HepG2 (cell line): ENCODE data around the gene NOXA1. TPM values are rescaled to one million over a fixed set of nuclear protein-coding genes. Genes with fewer than 3 reads are reported as not detected.

Source experiments
- ATAC-seq: fragments of 200-7000 bp; cut with Tn5 transposase; 3 replicates; pipeline ENCODE4 v1.9.1; 2020; ENCODE audit warnings: mild to moderate bottlenecking, moderate library complexity
- BruUV-seq: library from RNA; stranded (reverse); fragments of 400-500 nt; replicated peaks from 2 replicates; lab custom pipeline; 2021; lab: Mats Ljungman, UMichigan
- CTCF ChIA-PET: fragments of 300-600 bp; formaldehyde crosslinking; extraction: SDS; loops from one replicate; lab custom pipeline; 2021; ENCODE audit warnings: low total read pairs, inconsistent platforms, low intra/inter-chr PET ratio; lab: Yijun Ruan, JAX
- POLR2A ChIA-PET: fragments of 350-600 bp; sonication (Branson Sonifier 250); formaldehyde crosslinking; loops from one replicate; lab custom pipeline; 2020; ENCODE audit warnings: antibody characterized with exemption, inconsistent platforms; lab: Yijun Ruan, JAX
- DNase-seq: peaks from one replicate; pipeline ENCODE4 v3.0.0-alpha.2; 2015; ENCODE audit warnings: low spot score
- FAIRE-seq: peaks from 3 replicates; lab custom pipeline; 2011; peaks lifted over from hg19 to GRCh38; lab: Jason Lieb, UNC
- H2AFZ ChIP-seq: one replicate; pipeline ENCODE4 v1.6.1; 2011; ENCODE audit warnings: low read length, inconsistent platforms
- H3K27ac ChIP-seq: fragments of 300-600 bp; 3 replicates; pipeline ENCODE4 v1.8.0; 2011; ENCODE audit warnings: mixed run types, mild to moderate bottlenecking, mixed read lengths, low read length, inconsistent platforms; ENCODE audit not compliant: insufficient read depth; ENCODE audit errors: extremely low read length
- H3K27me3 ChIP-seq, 2 experiments: fragments of 200-600 bp in 1 of 2; 2 replicates in 1 of 2; 3 replicates in 1 of 2; pipeline versions ENCODE4 v1.6.0 to v1.8.0; 2011; ENCODE audit warnings: low read length in 2 of 2, mild to moderate bottlenecking in 2 of 2, moderate library complexity in 2 of 2, inconsistent platforms in 1 of 2; ENCODE audit not compliant: insufficient read depth in 2 of 2, control insufficient read depth in 1 of 2
- H3K36me3 ChIP-seq, 2 experiments: fragments of 200-600 bp in 1 of 2; replicated peaks in 1 of 2; 2 replicates in 1 of 2; 3 replicates in 1 of 2; pipeline versions ENCODE4 v1.5.1 to v1.8.0; 2011; ENCODE audit warnings: low read length in 2 of 2, inconsistent platforms in 1 of 2; ENCODE audit not compliant: insufficient read depth in 2 of 2, control insufficient read depth in 1 of 2
- H3K4me1 ChIP-seq: 2 replicates; pipeline ENCODE4 v1.5.1; 2012; ENCODE audit warnings: low read length, inconsistent platforms; ENCODE audit not compliant: insufficient read depth
- H3K4me2 ChIP-seq: 2 replicates; pipeline ENCODE4 v1.6.0; 2011; ENCODE audit warnings: low read depth, low read length, inconsistent platforms
- H3K4me3 ChIP-seq, 3 experiments: fragments of 200-600 bp in 1 of 3; sonication (generic), shearing (Covaris generic) in 1 of 3; replicated peaks in 1 of 3; 2 replicates each; pipeline ENCODE4 v1.5.1; 2011 to 2016; ENCODE audit warnings: low read length in 3 of 3, inconsistent platforms in 2 of 3, low read depth in 2 of 3, mild to moderate bottlenecking in 2 of 3, control low read depth in 1 of 3, mixed read lengths in 1 of 3; ENCODE audit not compliant: insufficient read depth in 1 of 3
- H3K79me2 ChIP-seq: one replicate; pipeline ENCODE4 v1.6.1; 2011; ENCODE audit warnings: low read length, inconsistent platforms; ENCODE audit not compliant: insufficient read depth
- H3K9ac ChIP-seq: 2 replicates; pipeline ENCODE4 v1.6.0; 2011; ENCODE audit warnings: mild to moderate bottlenecking, low read depth, low read length, inconsistent platforms; ENCODE audit not compliant: insufficient read depth
- H3K9me3 ChIP-seq: 2 replicates; pipeline ENCODE4 v1.5.1; 2012; ENCODE audit warnings: mild to moderate bottlenecking, low read length
- H4K20me1 ChIP-seq: 2 replicates; pipeline ENCODE4 v1.6.0; 2011; ENCODE audit warnings: inconsistent platforms, mild to moderate bottlenecking, low read length, moderate library complexity; ENCODE audit not compliant: insufficient read depth
- ETV5 ChIP-seq: IDR thresholded peaks from 2 replicates; pipeline ENCODE4 v1.6.1; 2018; ENCODE audit warnings: missing biosample characterization, missing genetic modification reagents, inconsistent platforms, borderline replicate concordance
- FOXP4 ChIP-seq: sonication (generic); formaldehyde crosslinking; IDR thresholded peaks from 2 replicates; pipeline ENCODE4 v1.4.0; 2020; ENCODE audit warnings: missing genetic modification reagents
- ISL2 ChIP-seq: sonication (generic); formaldehyde crosslinking; IDR thresholded peaks from 2 replicates; pipeline ENCODE4 v1.5.0; 2020; ENCODE audit warnings: missing genetic modification reagents
- KMT2A ChIP-seq: sonication (generic); formaldehyde crosslinking; IDR thresholded peaks from 2 replicates; pipeline ENCODE4 v1.4.0; 2020; ENCODE audit warnings: missing genetic modification reagents
- PRDM10 ChIP-seq: sonication (generic); formaldehyde crosslinking; IDR thresholded peaks from 2 replicates; pipeline ENCODE4 v1.4.0; 2020; ENCODE audit warnings: low read depth, missing genetic modification reagents
- RARG ChIP-seq: sonication (generic); formaldehyde crosslinking; IDR thresholded peaks from 2 replicates; pipeline ENCODE4 v1.4.0; 2020; ENCODE audit warnings: low read depth, mild to moderate bottlenecking, missing genetic modification reagents
- ZBTB33 ChIP-seq: sonication (generic); formaldehyde crosslinking; IDR thresholded peaks from 2 replicates; pipeline ENCODE4 v1.4.0; 2020; ENCODE audit warnings: missing genetic modification reagents
- ZBTB39 ChIP-seq: sonication (generic); formaldehyde crosslinking; IDR thresholded peaks from 2 replicates; pipeline ENCODE4 v1.5.0; 2020; ENCODE audit warnings: missing genetic modification reagents
- ZNF30 ChIP-seq: sonication (generic); formaldehyde crosslinking; IDR thresholded peaks from 2 replicates; pipeline ENCODE4 v1.5.0; 2020; ENCODE audit warnings: mild to moderate bottlenecking, missing genetic modification reagents
- ZNF362 ChIP-seq: sonication (generic); formaldehyde crosslinking; IDR thresholded peaks from 2 replicates; pipeline ENCODE4 v1.4.0; 2020; ENCODE audit warnings: missing genetic modification reagents, mild to moderate bottlenecking, borderline replicate concordance
- ZNF749 ChIP-seq: sonication (generic); formaldehyde crosslinking; IDR thresholded peaks from 2 replicates; pipeline ENCODE4 v1.8.0; 2022; ENCODE audit warnings: mild to moderate bottlenecking, missing genetic modification reagents, moderate library complexity, borderline replicate concordance
- ZNF792 ChIP-seq: IDR thresholded peaks from 2 replicates; pipeline ENCODE4 v1.6.1; 2016
- WGBS: methylation state at CpG from one replicate; pipeline ENCODE4 v1.1.6; 2017; ENCODE audit warnings: low lambda C conversion rate; 5-methylcytosine and 5-hydroxymethylcytosine counted together
- in situ Hi-C: cut with HindIII; loops from 2 replicates; pipeline ENCODE4 v1.10.0; 2017; ENCODE audit warnings: low pct_unique_long_range_greater_than_20kb; ENCODE audit not compliant: extremely low pct_ligation_motif_present
- intact Hi-C: fragments of 100-400 bp; cut with micrococcal nuclease; formaldehyde crosslinking; loops from one replicate; pipeline ENCODE4 v1.10.0; 2022; ENCODE audit not compliant: unreplicated experiment
- polyA plus RNA-seq, 8 experiments: library from polyadenylated mRNA; depleted of rRNA in 3 of 8; stranded (reverse) in 7 of 8; unstranded in 1 of 8; fragments of >200 nt; fragmentation: Illumina TruSeq in 4 of 8; extraction: Trizol in 4 of 8; gene quantifications; 2 replicates each; pipeline versions ENCODE4 v1.2.1 to v1.2.3, GENCODE V29; 2011 to 2016; ENCODE audit warnings: low read depth in 4 of 8, missing spikeins in 1 of 8, mixed read lengths in 1 of 8; ENCODE audit not compliant: insufficient read depth in 1 of 8
- total RNA-seq, 5 experiments: library from RNA; depleted of rRNA; stranded (reverse); fragments of >200 nt; fragmentation: Illumina TruSeq; extraction: Trizol; gene quantifications; 2 replicates each; pipeline ENCODE4 v1.2.3, GENCODE V29; 2016; ENCODE audit warnings: low read depth in 1 of 5

Gene NOXA1
- total and polyA plus RNA-seq, 2 of the 13 experiments (the other 11 are each of a cell fraction or from before 2014, with no cell fraction given) = 0.78 to 1.2 TPM

- in situ Hi-C loops (no loop called here), intact Hi-C loops (no loop called here)
- no peak overlapping the region for H2AFZ ChIP-seq
- no peaks in the 10 kb centered on the region; a peak in 1 of 5 replicates for H3K27me3 ChIP-seq
- BruUV-seq = no TSS peak
- DNase-seq (no peak), FAIRE-seq (no peak), ATAC-seq (no peak)
- no peak overlapping the region for H3K4me2 ChIP-seq
- peaks cover 75% of the 10 kb centered on the region for H3K4me1 ChIP-seq
- ChIA-PET CTCF (no interaction called here), POLR2A (no interaction called here)
- 96% methylated on average over 37 of the region's 52 CpGs for WGBS
- peaks cover 9% of the 10 kb centered on the region; the same call in 1 of the 2 replicates for H4K20me1 ChIP-seq
- H3K27ac ChIP-seq = no peak overlapping the region
- no peaks in the 10 kb centered on the region for H3K9me3 ChIP-seq
- H3K4me3 ChIP-seq = no peak overlapping the region
- no peak overlapping the region for H3K9ac ChIP-seq
- H3K36me3 ChIP-seq = peaks cover 2 to 7% of the 10 kb centered on the region in 2 experiments; a peak in 3 of 5 replicates
- H3K79me2 ChIP-seq = peaks cover 20% of the 10 kb centered on the region
- TF ChIP-seq RARG (CRISPR knock-in tag) = no peak
- peak; percentile 10; the same call in 1 of the 2 replicates for TF ChIP-seq ZBTB39 (CRISPR knock-in tag)
- TF ChIP-seq ZNF30 (CRISPR knock-in tag) = no peak
- no peak for TF ChIP-seq ISL2 (CRISPR knock-in tag)
- no peak for TF ChIP-seq PRDM10 (CRISPR knock-in tag)
- TF ChIP-seq ETV5 (CRISPR knock-in tag) = no peak
- TF ChIP-seq KMT2A (CRISPR knock-in tag) = no peak
- TF ChIP-seq ZNF792 = no peak
- no peak for TF ChIP-seq ZNF749 (CRISPR knock-in tag)
- TF ChIP-seq FOXP4 (CRISPR knock-in tag) = no peak
- peak; percentile 92 for TF ChIP-seq ZBTB33
- TF ChIP-seq ZNF362 = no peak
These were observed 38.6 kb downstream of the NOXA1 start for GRCh38 chr9:137461663-137462395.
